Measurements from ENCODE around the gene THRSP. TPM values are rescaled to one million over a fixed set of nuclear protein-coding genes. Genes with fewer than 3 reads are reported as not detected.
"Not testable (repeated sequence)": the region's sequence is repeated elsewhere in the genome, so short reads cannot be mapped to it uniquely, and the experiment has no call there.

THRSP gene
- total RNA-seq, 1 experiment from 2014 or later = 0.72 TPM

DNA sequence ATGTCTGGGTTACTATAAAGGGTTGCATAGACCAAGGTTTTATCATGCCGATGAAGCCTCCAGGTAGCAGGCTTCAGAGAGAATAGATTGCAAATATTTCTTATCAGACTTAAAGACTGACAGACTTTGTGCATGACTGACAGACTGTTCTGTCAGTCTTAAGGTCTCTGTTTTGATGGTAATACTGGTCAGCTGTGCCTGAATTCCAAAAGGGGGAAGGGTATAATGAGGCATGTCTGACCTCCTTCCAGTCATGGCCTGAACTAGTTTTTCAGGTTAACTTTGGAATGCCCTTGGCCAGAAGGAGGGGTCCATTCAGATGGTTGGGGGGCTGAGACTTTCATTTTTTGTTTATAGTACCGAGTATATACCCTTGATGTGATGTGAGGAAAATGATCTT lies 35.9 kb upstream of the THRSP start:
- Histone ChIP-seq H3K4me1 (replicated peaks; ENCODE audit: insufficient read depth) (peaks cover 53% of the 10 kb centered on the region), H3K27me3 (ENCODE audit: insufficient read depth, low read depth) (no peaks in the 10 kb centered on the region), H3K9me3 (ENCODE audit: insufficient read depth, low read depth) (no peaks in the 10 kb centered on the region), H2AFZ (no peak overlapping the region), H3K27ac (peak overlapping the region; percentile 82), H3K36me3 (ENCODE audit: low read depth) (no peaks in the 10 kb centered on the region), H4K20me1 (ENCODE audit: insufficient read depth) (no peaks in the 10 kb centered on the region), H3K4me2 (peak overlapping the region; percentile 54), H3K79me2 (ENCODE audit: low read depth) (no peaks in the 10 kb centered on the region), H3K9me2 (ENCODE audit: insufficient read depth) (no peaks in the 10 kb centered on the region), H3K4me3 (no peak overlapping the region), H3F3A (ENCODE audit: insufficient read depth, low read depth) (peaks cover 27% of the 10 kb centered on the region)
- ChIA-PET CTCF (interaction anchor here (0.6 to 1.3 kb wide), 4 partner anchors 18 to 598 kb away, joined by 3 to 10 read pairs (median 4); no protein-coding TSS in a partner anchor), POLR2A (ENCODE audit: unreplicated experiment) (interaction anchor here (0.8 kb wide), 1 partner anchor 33 kb away, joined by 17 read pairs; the partner anchor contains the start of gene INTS4)
- intact Hi-C loops (cut with micrococcal nuclease; ENCODE audit: unreplicated experiment) = no loop called here
- BruUV-seq (replicated peaks) = no TSS peak
- DNase-seq = peak in 1 of 2 experiments; percentile 71
- no peak for TF ChIP-seq EZH2 (IDR thresholded peaks at IDR 0.05; ENCODE audit: low read depth)
- TF ChIP-seq, protein P1, sequence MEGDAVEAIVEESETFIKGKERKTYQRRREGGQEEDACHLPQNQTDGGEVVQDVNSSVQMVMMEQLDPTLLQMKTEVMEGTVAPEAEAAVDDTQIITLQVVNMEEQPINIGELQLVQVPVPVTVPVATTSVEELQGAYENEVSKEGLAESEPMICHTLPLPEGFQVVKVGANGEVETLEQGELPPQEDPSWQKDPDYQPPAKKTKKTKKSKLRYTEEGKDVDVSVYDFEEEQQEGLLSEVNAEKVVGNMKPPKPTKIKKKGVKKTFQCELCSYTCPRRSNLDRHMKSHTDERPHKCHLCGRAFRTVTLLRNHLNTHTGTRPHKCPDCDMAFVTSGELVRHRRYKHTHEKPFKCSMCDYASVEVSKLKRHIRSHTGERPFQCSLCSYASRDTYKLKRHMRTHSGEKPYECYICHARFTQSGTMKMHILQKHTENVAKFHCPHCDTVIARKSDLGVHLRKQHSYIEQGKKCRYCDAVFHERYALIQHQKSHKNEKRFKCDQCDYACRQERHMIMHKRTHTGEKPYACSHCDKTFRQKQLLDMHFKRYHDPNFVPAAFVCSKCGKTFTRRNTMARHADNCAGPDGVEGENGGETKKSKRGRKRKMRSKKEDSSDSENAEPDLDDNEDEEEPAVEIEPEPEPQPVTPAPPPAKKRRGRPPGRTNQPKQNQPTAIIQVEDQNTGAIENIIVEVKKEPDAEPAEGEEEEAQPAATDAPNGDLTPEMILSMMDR (conservative IDR thresholded peaks at IDR 0.05) = no peak

DNA sequence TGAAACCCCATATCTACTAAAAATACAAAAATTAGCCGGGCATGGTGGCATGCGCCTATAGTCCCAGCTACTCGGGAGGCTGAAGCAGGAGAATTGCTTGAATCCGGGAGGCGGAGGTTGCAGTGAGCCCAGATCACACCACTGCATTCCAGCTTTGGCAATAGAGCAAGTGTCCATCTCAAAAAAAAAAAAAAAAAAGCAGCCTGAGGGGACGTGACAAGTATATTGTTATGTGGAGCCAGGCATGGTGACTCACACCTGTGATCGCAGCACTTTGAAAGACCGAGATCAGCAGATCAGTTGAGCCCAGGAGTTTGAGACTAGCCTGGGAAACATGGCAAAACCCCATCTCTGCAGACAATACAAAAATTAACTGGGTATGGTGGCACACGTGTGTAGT lies 35.2 kb upstream of the THRSP start:
- H3K79me2 ChIP-seq (ENCODE audit: low read depth); H2AFZ ChIP-seq; H3K27me3 ChIP-seq (ENCODE audit: insufficient read depth, low read depth); H3K4me3 ChIP-seq; H3K36me3 ChIP-seq (ENCODE audit: low read depth); H3K9me2 ChIP-seq (ENCODE audit: insufficient read depth); H3K9me3 ChIP-seq (ENCODE audit: insufficient read depth, low read depth); BruUV-seq (replicated peaks); H4K20me1 ChIP-seq (ENCODE audit: insufficient read depth); intact Hi-C loops (cut with micrococcal nuclease; ENCODE audit: unreplicated experiment): not testable (repeated sequence)
- ChIA-PET POLR2A (ENCODE audit: unreplicated experiment) (interaction anchor here (0.7 to 0.8 kb wide), 2 partner anchors 12 to 34 kb away, joined by 6 to 17 read pairs; partner anchors contain the start of gene INTS4), CTCF (interaction anchor here (0.6 to 1.3 kb wide), 3 partner anchors 18 to 468 kb away, joined by 3 to 10 read pairs (median 3); no protein-coding TSS in a partner anchor)
- H3K27ac ChIP-seq = peak overlapping the region; percentile 82
- H3K4me2 ChIP-seq = peak overlapping the region; percentile 54
- H3F3A ChIP-seq (ENCODE audit: insufficient read depth, low read depth) = peaks cover 27% of the 10 kb centered on the region
- peaks cover 55% of the 10 kb centered on the region for H3K4me1 ChIP-seq (replicated peaks; ENCODE audit: insufficient read depth)
- DNase-seq = peak; percentile 85 to 99

DNA sequence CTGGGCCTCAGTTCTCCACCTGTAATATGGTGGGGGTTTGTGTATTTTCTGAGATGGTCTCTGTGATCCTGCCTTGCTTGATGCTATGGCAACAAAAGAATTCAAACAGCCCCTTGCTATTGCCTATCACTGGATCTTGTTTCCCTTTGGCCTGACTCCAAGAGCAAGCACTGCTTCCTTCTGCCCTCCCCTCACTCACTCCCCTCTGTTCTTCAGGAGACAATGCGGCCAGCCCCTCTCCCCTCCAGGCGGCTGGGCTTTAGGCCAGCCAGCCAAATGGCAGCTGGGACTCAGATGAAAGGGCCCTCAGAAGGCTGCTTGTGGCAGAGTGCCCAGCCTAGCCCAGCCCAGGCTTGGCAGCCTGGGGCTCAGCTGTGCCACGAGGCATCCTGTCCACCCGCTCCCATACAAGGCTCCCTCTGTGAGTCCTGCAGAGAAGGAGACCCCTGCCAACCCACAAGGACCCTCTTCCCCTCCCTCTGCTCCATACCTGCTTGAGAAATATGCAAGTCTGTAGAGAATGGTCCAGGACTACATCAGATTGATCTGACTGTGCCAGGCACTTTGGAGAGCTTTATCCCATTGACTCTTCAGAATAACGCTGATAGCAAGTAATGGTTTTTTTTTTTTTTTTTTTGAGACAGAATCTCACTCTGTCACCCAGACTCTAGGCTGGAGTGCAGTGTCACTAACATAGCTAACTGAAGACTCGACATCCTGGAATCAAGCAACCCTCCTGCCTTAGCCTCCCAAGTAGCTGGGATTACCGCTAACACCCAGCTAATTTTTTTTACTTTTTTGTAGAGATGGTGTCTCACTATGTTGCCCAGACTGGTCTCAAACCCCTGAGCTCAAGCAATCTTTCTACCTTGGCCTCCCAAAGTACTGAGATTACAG lies 33.0 kb upstream of the THRSP start:
- peak; percentile 89 to 92 for DNase-seq
- intact Hi-C loops (cut with micrococcal nuclease; ENCODE audit: unreplicated experiment) = loop anchor here (1.0 to 2.0 kb wide), 2 partner anchors 10 to 36 kb away; partner anchors contain the start of gene INTS4
- no peaks in the 10 kb centered on the region for H3K9me3 ChIP-seq (ENCODE audit: insufficient read depth, low read depth)
- no TSS peak for BruUV-seq (replicated peaks)
- H3K4me1 ChIP-seq (replicated peaks; ENCODE audit: insufficient read depth) = peaks cover 55% of the 10 kb centered on the region
- no peak for TF ChIP-seq EZH2 (IDR thresholded peaks at IDR 0.05; ENCODE audit: low read depth)
- TF ChIP-seq, protein P1 (conservative IDR thresholded peaks at IDR 0.05) = no peak
- H3K4me3 ChIP-seq = no peak overlapping the region
- H3K4me2 ChIP-seq = peak overlapping the region; percentile 29
- 0 out of 2 replicates have a peak overlapping the region, but pooled peaks have one; percentile 11 for H3K27ac ChIP-seq
- no peaks in the 10 kb centered on the region for H3K36me3 ChIP-seq (ENCODE audit: low read depth)
- no peaks in the 10 kb centered on the region for H4K20me1 ChIP-seq (ENCODE audit: insufficient read depth)
- no peaks in the 10 kb centered on the region for H3K27me3 ChIP-seq (ENCODE audit: insufficient read depth, low read depth)
- CTCF ChIA-PET = interaction anchor here (0.6 to 1.0 kb wide), 5 partner anchors 10 to 931 kb away, joined by 3 to 7 read pairs (median 4); no protein-coding TSS in a partner anchor
- no peak overlapping the region for H2AFZ ChIP-seq
- no peaks in the 10 kb centered on the region for H3K79me2 ChIP-seq (ENCODE audit: low read depth)
- no peaks in the 10 kb centered on the region for H3K9me2 ChIP-seq (ENCODE audit: insufficient read depth)
- POLR2A ChIA-PET (ENCODE audit: unreplicated experiment) = interaction anchor here (0.6 to 0.7 kb wide), 3 partner anchors 36 to 429 kb away, joined by 7 to 22 read pairs (median 9); partner anchors contain the start of gene INTS4
- peaks cover 27% of the 10 kb centered on the region for H3F3A ChIP-seq (ENCODE audit: insufficient read depth, low read depth)

All from PC-9 (cell line).